Upper lobe of left lung (tissue), 4 donors: ENCODE results near the gene SLFN11.

Experiments used
- POLR2A ChIP-seq, 4 donors: fragments of 450-650 bp; IDR thresholded peaks; one replicate each; pipeline ENCODE4 v1.5.1; 2016 to 2017; ENCODE audit warnings: antibody characterized with exemption in 4 of 4, mild to moderate bottlenecking in 2 of 4
- POLR2AphosphoS5 ChIP-seq, 2 donors: sonication (generic); formaldehyde crosslinking; IDR thresholded peaks; one replicate each; pipeline ENCODE4 v1.5.1; 2017; ENCODE audit warnings: antibody characterized with exemption in 2 of 2
- TF ChIP-seq, protein P1 (sequence below), 6 experiments: fragments of 450-650 bp in 4 of 6; fragments of 200-600 bp in 2 of 6; sonication (generic) in 2 of 6; IDR thresholded peaks; one replicate each; pipeline ENCODE4 v1.5.1; 2016 to 2019; ENCODE audit warnings: antibody characterized with exemption in 6 of 6

DNA sequence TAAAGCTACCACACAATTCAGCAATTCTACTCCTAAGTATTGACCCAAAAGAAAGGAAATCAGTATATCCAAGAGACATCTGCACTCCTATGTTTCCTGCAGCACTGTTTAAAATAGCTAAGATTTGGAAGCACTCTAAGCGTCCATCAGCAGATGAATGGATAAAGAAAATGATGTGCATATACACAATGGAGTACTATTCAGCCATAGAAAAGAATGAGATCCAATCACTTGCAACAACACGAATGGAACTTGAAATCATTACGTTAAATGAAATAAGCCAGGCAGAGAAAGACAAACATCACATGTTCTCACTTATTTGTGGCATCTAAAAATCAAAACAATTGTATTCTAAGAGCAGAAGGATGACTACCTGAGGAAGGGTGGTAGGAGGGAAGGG is 1.5 kb downstream of the SLFN11 start:
- TF ChIP-seq, protein P1, sequence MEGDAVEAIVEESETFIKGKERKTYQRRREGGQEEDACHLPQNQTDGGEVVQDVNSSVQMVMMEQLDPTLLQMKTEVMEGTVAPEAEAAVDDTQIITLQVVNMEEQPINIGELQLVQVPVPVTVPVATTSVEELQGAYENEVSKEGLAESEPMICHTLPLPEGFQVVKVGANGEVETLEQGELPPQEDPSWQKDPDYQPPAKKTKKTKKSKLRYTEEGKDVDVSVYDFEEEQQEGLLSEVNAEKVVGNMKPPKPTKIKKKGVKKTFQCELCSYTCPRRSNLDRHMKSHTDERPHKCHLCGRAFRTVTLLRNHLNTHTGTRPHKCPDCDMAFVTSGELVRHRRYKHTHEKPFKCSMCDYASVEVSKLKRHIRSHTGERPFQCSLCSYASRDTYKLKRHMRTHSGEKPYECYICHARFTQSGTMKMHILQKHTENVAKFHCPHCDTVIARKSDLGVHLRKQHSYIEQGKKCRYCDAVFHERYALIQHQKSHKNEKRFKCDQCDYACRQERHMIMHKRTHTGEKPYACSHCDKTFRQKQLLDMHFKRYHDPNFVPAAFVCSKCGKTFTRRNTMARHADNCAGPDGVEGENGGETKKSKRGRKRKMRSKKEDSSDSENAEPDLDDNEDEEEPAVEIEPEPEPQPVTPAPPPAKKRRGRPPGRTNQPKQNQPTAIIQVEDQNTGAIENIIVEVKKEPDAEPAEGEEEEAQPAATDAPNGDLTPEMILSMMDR (IDR thresholded peaks at IDR 0.05) = no peak
- TF ChIP-seq POLR2A (IDR thresholded peaks at IDR 0.05) (no peak), POLR2AphosphoS5 (IDR thresholded peaks at IDR 0.05) (no peak)
